Stimulated activated CD4-positive, alpha-beta T cell treated with anti-CD3 and anti-CD28 coated beads, Interleukin-1b, Interleukin-23, amount 100 ng/mL, for 24 hours (primary cell): ENCODE results near the gene VWF.
"Not testable (repeated sequence)": the region's sequence is repeated elsewhere in the genome, so short reads cannot be mapped to it uniquely, and the experiment has no call there.

Experiments used
- DNase-seq, 4 experiments: peaks; one replicate each; pipeline ENCODE4 v3.0.0-alpha.2; 2020; ENCODE audit warnings: low read depth in 4 of 4, low spot score in 1 of 4

VWF gene

DNA sequence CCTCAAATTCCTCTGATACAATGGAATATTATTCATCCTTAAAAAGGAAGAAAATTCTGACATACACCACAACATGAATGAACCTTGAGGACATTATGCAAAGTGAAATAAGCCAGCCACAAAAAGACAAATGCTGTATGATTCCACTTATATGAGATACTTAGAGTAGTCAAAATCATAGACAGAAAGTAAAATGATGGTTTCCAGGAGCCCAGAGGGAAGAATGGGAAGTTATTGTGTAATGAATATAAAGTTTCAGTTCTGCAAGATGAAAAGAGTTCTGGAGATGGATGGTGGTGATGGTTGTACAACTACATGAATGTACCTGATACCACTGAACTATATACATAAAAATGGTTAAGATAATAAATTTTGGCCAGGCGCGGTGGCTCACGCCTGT lies 18.3 kb downstream of the VWF start:
- no peak for DNase-seq

DNA sequence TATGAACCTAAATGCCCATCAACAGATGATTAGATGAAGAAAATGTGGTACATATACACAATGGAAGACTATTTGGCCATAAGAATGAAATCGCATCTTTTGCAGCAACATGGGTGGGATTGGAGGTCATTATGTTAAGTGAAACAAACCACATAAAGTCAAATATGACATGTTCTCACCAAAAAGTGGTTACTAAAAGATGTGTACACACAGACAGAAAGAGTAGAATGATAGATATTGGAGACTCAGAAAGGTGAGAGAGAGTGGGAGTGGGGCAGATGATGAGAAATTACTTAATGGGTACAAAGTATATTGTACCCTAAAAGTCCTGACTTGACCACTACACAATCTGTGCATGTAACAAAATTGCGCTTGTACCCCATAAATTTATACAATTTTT lies 19.6 kb downstream of the VWF start:
- DNase-seq = no peak

DNA sequence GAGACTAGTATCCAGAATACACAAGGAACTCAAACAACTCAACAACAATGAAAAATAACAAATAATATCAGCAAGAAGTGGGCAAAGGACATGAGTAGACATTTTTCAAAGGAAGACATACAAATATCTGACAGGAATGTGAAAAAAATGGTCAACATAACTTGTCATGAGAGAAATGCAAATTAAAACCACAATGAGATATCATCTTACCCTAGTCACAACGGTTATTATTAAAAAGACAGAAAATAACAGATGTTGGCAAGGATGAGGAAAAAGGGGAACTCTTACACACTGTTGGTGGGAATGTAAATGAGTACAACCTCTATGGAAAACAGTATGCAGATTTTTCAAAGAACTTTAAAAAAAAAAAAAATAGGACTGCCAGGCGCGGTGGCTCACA lies 20.4 kb downstream of the VWF start:
- no peak for DNase-seq

DNA sequence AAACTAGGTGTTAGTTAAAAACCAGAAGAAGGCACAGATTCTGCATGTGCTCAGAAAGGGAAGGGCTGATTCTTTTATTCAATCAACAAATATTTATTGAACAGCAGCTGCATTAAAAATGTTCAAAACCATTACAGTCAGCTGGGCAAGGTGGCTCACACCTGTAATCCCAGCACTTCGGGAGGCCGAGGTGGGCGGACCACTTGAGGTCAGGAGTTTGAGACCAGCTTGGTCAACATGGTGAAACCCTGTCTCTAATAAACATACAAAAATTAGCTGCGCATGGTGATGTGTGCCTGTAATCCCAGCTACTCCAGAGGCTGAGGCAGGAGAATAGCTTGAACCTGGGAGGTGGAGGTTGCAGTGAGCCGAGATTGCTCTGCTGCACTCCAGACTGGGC lies 22.4 kb downstream of the VWF start:
- DNase-seq = not testable (repeated sequence)

DNA sequence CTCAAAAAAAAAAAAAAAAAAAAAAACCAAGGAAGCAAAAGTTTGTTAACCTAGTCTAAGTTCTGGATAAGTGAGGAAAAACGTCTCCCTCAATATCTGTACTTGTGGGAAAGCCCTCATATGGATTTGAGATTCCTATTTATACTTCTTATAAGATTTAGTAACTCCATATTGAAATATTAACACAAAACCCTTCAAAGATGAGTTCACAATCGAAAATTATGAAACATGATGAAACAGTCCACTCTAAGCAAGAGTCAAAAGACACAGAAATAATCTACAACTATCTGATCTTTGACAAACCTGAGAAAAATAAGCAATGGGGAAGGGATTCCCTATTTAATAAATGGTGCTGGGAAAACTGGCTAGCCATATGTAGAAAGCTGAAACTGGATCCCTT lies 25.2 kb downstream of the VWF start:
- DNase-seq = no peak

DNA sequence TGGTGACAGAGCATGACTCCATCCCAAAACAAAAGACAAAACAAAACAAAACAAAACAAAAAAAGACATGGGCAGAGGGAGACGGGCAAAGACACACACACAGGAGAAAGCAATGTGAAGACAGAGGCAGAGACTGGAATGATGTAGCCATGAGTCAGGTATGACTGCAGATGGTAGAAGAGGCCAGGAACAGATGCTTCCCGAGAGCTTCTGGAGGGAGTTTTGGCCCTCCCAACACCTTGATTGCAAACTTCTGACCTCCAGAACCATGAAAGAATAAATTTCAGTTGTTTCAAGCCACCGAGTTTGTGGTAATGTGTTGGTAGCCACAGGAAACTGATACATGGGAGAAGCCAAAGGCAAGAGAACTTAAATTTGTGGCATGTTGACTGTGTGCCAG lies 27.1 kb downstream of the VWF start:
- DNase-seq = no peak

DNA sequence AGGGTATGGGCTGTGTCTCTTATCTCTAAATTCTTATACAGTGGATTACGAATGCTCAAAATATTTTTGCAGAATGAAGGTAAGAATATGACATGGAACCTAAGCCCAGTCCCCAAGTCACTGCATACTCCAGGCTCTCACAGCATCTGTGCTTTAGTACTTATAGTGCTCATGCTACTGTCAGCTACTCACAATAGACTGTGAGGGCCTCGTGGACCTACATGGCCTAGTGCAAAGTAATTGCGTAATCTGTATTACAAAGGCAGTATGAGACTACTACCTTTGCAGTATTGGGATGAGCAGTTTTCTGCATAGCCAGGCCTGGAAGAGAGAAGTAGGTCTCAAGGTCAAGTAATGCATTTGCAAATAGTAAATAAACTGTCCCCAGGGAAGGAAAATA lies 27.9 kb downstream of the VWF start:
- no peak for DNase-seq

DNA sequence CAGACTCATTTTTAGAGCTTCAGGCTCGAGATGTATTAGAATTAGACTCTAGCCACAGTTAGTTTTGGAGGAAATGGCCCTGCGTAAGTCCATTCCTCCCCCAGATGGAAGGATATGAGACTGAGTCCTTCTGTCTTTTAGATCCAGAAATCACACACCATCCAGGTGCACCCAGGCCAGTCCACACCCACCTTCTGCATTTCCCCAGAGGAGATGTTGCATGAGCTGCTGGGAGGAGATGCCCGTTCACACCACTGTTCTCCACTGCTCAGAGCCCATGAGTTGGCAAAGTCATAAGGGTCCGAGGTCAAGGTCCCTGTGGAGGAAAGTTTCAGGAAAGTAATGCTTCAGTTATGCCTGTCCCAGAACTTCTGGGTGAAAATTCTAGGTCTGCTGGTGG lies 29.2 kb downstream of the VWF start:
- DNase-seq = no peak

DNA sequence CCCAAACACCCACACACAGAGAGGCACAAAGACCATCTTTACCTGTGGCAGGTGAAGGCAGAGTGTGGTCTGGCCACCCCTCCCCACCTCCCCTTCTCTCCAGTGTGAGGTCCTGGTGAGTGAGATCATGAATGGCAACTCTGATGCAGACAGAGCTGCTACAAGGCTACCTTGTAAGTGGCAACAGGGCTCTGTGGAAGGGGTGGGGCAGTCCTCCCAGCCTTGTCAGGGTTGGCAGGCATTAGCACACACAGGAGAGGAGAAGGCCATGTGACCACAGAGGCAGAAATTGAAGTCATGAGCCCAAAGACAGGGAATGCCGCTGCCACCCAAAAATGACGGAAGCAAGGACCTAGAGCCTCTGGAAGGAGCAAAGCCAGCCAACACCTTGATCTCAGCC lies 30.7 kb downstream of the VWF start:
- DNase-seq = no peak

DNA sequence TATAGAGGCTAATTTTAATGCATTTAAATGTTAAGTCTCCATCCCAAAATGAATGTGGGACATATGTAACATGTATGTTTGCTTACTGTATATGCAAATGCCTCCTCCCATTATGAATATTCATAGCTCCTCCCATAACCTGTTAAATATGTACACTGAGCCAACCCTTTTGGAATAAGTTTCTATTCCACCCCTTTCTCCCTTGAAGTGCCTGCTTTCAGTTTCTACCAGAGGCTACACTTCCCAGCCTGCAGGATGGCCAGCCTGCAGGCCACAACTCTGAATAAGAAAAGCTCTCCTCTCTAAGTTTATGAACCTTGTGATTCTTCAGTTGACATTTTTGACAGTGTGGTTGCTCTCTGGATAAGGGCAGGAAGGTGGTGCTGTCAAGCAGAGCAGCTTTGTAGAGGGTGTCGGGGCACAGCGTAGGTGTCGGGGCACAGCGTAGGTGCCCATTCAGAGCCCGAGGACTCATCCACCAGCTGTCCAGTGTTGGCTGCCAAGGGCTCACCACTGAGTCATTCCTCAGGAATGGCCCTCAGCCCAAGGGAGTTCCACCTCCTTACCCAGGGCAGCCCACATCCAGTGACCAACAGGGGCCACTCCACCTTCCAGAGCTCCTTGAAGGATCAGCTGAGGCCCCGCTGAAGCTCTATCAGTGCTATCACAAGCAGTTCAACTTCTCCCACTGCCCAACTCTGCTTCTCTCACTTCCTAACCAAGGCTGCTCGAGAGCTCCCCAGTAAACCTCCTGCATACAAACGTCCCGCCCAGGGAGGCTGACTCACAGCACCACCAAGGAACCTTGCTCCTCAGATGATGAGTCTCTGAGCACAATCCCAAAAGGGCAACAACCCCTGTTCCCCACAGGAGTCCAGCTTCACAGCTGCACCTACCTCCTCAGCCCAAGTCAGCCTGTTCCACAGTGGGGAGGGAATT lies 31.4 kb downstream of the VWF start:
- DNase-seq = no peak

DNA sequence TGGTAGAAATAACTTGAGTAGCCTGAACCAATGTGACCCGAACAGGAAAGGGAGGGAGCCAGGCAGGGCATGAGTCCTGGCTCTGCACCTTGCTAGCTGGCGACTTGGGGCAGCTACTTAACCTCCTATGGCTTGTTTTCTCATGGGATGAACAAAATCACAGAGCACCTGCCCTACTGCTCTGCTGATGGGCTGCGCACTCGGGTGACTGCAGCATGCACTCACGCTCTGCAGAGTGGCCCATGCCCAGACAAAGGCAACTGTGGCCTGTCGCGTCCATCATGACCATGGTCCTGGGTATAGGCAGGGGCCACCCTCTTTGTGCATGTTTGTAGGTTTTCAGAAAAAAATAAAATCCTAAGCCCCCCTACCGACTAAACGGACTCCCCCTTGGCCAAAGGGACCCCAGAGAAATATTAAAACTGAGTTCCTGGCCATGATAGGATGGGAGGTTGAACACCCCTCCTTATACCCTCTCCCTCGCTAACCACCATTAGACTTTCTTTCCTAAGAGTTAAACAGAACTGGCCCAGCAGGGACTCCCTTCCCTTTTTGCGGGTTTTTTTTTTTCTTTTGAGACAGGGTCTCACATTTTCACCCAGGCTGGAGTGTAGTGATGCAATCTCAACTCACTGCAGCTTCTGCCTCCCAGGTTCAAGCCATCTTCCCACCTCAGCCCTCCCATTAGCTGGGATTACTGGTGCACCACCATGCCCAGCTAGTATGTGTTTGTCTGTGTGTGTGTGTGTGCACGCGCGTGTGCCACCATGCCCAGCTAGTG lies 32.5 kb downstream of the VWF start:
- DNase-seq = no peak

DNA sequence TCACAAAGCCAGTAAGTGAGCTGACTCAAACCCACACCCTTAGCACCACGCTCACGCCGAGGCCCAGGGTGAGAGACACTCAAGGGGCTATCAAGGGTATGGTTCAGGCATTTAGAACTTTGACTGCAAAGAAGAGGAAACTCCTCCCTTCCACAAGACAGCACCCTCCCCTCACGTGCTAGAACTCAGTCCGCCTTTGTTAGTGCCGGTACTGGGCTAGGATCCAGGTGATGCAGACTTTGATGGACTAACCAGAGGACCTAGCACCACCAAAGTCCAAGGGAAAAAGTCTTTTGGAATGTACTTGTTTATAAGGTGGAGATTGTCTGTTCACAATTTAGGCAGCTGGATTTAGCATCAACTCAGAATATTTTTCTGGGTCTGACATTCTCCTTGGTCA lies 33.7 kb downstream of the VWF start:
- DNase-seq = no peak

DNA sequence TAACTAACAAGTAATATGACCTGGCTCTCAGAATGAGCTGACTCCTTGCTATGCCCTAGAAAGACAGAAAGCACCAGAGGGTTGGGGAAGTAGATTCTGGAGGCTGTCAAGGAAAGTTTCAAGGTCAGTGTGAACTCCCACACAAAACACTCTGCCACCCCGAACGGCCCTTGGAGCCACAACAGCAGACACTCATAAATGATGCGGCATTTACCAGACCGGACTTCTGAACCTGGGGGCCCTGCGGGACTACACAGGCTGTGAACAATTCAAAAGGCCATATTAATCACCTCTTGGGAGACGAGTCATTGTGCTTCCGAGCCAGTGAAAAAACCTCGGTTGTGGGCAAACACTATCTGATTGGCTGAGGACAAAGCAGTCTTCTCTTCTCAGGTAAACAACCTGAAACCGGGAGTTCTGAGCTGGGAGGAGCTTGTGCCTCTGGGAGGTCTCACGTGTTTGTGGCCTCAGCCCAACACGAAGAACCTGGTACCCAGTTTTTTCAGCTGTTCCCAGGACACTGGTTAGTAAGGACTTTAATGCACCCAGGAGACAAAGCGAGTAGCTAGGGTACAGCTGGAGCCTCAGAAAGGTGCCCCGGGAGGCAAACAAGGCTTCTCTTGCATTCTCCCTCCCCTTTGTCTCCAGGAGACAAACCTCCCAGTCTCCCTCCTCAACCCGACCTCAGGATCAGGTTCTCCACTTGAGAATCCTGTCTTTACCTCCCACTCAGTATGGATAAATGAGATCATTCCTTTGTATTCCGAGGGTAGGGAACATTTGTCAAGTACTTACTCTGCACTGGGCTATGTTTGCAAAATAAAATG lies 35.3 kb downstream of the VWF start:
- no peak for DNase-seq

DNA sequence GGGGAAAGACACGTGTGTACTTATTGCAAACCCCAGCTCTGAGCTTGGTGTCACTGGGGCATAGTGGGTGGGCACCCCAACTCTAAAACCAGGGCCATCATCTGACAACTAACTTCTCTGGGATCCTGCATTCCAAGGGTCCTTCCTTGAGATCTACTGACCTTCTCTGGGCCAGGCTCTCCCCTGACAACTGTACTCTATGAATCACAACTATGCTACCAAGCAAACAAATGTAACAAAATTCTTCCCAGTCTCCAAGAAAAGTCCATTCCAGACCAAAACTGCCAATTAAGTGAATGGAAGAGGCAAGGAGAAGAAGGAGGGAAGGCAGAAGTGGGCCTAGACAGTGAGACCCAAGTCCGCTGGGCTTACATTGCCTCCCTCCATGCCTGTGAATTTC lies 38.2 kb downstream of the VWF start:
- DNase-seq = no peak

DNA sequence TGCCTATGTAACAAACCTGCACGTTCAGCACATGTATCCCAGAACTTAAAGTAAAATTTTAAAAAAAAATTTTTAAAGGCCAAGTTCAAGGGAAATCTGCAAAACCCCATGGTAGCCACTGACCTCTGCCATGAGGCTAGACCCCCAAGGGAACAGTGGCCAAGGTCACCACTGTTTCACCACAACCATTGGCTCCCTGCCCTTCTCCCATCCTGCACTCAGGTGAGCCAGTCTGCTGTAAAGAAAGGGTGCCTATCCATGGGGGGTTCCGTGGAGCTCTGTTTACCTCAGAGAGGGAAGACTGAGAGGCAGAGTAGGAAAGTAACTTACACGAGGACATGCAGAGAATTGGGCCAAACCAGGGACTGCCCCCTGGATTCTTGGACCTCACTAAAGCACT lies 38.6 kb downstream of the VWF start:
- DNase-seq = no peak

DNA sequence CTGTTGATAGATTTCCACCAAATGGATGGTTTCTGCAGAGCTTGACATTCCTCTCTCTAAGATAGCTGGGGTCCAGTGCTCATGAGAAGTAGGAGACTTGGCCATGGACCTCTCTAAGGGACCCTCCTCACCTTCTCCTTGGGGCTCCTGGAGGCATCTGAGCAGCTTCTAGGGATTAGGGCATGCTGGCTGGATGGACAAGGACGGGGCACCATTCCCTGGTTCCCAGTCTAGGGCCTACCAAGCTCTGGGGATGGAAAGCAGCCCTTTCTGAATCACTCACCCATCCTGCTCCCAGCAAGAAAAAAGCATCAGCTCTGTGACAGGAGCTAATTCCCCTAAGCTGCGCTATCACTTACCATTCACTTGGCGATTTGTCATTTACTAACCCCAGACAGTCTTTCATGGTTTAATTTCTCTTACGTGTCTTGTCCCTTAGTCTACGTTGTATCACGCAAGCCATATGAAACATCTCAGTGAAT lies 39.5 kb downstream of the VWF start:
- DNase-seq = no peak

DNA sequence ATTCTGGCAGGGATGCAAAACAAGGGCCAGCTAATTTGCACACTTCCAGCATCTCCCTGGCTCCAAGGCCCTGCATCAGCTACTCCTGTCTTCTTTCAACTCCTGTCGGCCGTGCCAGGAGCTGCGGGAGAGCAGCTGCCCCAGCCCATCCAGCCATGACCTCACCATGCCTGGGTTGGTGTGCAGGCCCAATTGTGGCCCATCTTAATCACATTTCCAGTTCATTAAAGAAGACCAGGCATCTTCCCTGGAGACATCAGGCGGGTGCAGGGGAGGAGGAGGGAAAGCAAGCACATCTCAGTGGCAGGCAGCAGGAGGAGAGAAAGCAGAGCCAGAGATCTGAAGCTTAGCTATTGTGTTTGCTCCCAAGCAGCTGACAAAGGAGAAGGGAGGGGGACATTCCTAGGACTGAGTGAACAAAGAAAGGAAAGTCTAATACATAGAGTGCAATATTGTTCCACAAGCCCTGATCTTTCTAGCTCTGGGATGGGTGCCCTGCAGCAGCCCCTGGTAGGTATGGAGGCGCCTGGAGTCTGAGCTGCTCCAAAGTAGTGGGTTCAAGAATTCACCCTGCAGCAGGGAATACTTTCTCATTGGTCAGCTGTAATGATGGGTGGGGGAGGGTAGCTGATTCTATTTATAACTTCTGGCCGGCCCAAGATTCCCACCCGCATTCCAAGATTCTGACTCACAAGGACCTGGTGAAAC lies 40.1 kb downstream of the VWF start:
- no peak for DNase-seq

DNA sequence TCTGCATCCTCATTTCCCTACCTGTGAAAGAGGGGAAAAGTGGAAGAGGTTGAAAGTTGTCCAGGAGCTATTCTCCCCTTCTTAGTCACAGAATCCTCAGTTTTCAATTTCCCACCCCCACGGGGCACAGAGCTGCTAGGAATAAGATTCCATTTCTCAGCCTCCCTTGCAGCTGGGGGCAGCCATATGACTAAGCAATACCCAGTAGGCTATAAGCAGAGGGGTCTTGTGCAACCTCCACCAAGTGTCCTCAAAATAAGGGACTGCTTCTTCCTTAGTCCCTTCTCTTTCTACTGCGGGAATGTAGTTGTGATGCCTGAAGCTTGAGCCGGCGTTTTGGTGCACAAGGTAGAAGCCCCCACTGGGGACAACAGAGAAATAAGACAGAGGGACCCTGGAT lies 40.9 kb downstream of the VWF start:
- no peak for DNase-seq

DNA sequence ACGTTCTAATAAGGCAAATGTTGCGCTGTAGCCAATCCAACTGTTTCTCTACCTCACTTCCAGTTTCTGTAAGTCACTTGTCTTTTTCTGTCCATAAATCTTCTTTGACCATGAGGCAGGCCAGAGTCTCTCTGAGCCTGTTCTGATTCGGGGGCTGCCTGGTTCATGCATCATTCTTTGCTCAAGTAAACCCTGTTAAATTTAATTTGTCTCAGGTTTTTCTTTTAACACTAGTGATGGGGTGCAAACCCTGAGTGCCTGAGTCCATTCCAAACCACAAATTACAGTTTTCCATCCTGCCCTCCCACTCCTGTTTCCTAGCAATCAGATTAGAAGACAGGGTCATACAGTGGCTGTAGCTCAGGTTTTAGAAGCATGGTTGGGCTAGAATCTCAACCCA lies 41.9 kb downstream of the VWF start:
- DNase-seq = no peak

DNA sequence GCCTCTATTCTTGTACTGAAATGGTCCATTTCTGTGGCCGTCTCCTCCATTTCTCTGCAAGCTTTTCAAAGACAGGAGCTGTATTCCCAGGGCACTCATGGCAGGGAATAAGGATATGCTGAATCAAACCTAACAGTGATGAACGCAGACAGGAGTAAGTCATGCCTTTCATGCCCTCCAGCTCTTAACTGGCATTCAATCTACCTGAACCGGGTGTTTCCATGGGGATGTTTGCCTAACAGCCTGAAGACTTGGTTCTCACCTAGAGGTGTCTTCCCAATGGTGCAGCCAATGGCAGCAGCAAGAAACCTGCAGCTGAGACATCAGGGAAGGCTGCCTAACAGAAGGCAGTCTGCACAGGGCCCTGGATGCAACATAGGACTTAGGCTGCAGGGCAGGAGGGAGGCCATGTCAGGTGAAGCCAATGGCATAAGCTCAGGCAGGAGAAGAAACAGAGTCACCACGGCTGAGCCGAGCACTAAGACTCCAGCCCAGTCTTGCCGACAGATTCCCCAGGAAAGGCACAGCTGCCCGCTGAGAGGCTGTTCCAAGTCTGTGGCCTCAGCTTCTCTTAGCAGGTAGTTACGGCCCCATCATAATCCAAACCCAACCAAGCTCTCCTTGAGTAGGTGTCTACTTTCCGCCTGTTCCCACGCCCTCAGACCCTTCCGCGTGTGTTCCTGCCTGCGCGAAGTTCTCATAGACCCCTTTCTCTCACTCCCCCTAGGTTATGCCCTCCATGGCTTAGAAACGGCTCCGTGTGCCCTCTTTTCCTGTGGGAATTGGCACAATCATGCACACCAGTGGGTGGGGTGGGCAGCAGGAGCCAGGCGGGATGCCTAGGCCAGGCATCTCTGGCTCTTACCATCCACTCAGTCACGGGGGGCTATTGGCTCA lies 44.1 kb downstream of the VWF start:
- DNase-seq = no peak
